Tibial nerve (tissue), 3 donors: Measurements from ENCODE around the gene SMLR1.

ENCODE experiments used
- POLR2A ChIP-seq, 2 donors: fragments of 450-650 bp; IDR thresholded peaks; one replicate each; pipeline ENCODE4 v1.6.1; 2017; ENCODE audit warnings: antibody characterized with exemption in 2 of 2, mild to moderate bottlenecking in 2 of 2, moderate library complexity in 2 of 2
- TF ChIP-seq, protein P1 (sequence below), 5 experiments: fragments of 200-600 bp in 3 of 5; fragments of 450-650 bp in 2 of 5; sonication (generic) in 3 of 5; IDR thresholded peaks; one replicate each; pipeline ENCODE4 v1.5.1; 2016 to 2019; ENCODE audit warnings: antibody characterized with exemption in 5 of 5, mild to moderate bottlenecking in 3 of 5, moderate library complexity in 2 of 5

DNA sequence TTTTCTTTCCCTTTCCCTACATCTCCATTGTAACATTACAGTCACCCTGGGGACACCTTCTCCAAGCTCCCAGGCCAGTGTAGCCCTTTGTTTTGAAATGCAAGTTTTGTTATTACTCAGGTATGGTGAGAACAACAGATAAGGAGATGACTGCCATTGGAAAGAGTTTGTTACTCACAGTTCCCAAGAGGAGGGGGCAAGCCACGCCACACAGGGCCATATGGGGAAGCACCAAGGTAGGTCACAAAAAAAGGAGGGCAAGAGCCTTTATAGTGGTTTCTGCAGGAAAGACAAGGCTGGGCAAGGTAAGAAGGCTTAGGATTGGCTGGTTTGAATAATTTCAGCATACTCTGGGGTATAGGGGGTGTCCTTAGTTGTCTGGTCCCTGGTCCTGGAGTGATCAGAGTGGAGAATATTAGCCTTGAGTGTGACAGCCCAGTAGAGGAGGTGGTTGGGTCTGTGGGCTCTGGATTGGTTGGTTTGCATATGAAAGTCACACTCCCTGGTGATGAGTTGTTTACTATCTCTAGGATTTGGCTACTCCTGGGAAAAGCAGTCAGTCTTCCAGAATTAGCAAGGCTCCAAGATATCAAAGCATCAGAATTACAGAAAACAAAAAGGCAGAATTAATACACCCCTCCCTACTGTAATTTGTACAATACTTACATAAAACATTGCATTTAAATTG lies 33.1 kb upstream of the SMLR1 start:
- TF ChIP-seq, protein P1, sequence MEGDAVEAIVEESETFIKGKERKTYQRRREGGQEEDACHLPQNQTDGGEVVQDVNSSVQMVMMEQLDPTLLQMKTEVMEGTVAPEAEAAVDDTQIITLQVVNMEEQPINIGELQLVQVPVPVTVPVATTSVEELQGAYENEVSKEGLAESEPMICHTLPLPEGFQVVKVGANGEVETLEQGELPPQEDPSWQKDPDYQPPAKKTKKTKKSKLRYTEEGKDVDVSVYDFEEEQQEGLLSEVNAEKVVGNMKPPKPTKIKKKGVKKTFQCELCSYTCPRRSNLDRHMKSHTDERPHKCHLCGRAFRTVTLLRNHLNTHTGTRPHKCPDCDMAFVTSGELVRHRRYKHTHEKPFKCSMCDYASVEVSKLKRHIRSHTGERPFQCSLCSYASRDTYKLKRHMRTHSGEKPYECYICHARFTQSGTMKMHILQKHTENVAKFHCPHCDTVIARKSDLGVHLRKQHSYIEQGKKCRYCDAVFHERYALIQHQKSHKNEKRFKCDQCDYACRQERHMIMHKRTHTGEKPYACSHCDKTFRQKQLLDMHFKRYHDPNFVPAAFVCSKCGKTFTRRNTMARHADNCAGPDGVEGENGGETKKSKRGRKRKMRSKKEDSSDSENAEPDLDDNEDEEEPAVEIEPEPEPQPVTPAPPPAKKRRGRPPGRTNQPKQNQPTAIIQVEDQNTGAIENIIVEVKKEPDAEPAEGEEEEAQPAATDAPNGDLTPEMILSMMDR (IDR thresholded peaks at IDR 0.05), result no peak
- no peak for TF ChIP-seq POLR2A (IDR thresholded peaks at IDR 0.05)
